ENCODE results near the gene CADM2.

The CADM2 gene

DNA sequence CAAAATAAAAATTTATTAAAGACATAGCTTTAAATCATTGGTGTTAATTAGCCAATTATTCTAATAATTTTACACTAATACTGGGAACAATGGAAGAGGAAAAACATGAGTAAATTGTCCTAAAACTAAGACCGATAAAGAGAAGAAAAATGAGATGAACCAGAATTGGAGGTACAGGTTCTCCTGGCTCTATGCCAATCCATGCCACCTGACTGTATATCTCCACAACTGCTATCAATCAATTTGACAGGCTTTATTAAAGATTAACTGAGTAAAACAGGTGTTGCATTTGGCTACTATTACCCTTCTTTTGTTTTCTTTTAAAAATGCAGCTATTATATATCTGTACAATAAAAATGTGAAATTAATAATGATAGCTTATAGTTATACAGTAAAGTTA is 850.0 kb downstream of the CADM2 start:
- TF ChIP-seq, protein P1, sequence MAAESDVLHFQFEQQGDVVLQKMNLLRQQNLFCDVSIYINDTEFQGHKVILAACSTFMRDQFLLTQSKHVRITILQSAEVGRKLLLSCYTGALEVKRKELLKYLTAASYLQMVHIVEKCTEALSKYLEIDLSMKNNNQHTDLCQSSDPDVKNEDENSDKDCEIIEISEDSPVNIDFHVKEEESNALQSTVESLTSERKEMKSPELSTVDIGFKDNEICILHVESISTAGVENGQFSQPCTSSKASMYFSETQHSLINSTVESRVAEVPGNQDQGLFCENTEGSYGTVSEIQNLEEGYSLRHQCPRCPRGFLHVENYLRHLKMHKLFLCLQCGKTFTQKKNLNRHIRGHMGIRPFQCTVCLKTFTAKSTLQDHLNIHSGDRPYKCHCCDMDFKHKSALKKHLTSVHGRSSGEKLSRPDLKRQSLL (tag by site-specific recombination; IDR thresholded peaks at IDR 0.05): no peak
- TF ChIP-seq GLI2 (tag by site-specific recombination; IDR thresholded peaks at IDR 0.05; ENCODE audit: borderline replicate concordance, low read depth): no peak
- ChIA-PET CTCF (interaction anchor here (0.9 kb wide), 1 partner anchor 27 kb away, joined by 3 read pairs; no protein-coding TSS in a partner anchor), POLR2A (no interaction called here)
- no peak overlapping the region for H3K4me3 ChIP-seq (ENCODE audit: low read depth, low read length)
- no peak overlapping the region for H3K27ac ChIP-seq (ENCODE audit: extremely low read depth, low read depth, low read length)
- H3K36me3 ChIP-seq (ENCODE audit: control insufficient read depth in 2 of 2, insufficient read depth in 1 of 2, low read length in 2 of 2): no peaks in the 10 kb centered on the region
- no peaks in the 10 kb centered on the region for H3K9me3 ChIP-seq (ENCODE audit: control insufficient read depth, insufficient read depth, low read depth, low read length)
- H3K4me1 ChIP-seq (ENCODE audit: control insufficient read depth, insufficient read depth, low read length): no peaks in the 10 kb centered on the region

GRCh38 chr3:85821130-85821756 is 862.5 kb downstream of the CADM2 start:
- H3K9me3 ChIP-seq (ENCODE audit: control insufficient read depth, insufficient read depth, low read depth, low read length): no peaks in the 10 kb centered on the region
- no peak overlapping the region for H3K27ac ChIP-seq (ENCODE audit: extremely low read depth, low read depth, low read length)
- H3K36me3 ChIP-seq (ENCODE audit: control insufficient read depth in 2 of 2, insufficient read depth in 1 of 2, low read length in 2 of 2): no peaks in the 10 kb centered on the region
- no peak for TF ChIP-seq ZSCAN30 (tag by site-specific recombination; IDR thresholded peaks at IDR 0.05)
- no peak for TF ChIP-seq ZNF311 (tag by site-specific recombination; IDR thresholded peaks at IDR 0.05; ENCODE audit: borderline replicate concordance)
- TF ChIP-seq ZNF350 (tag by site-specific recombination; IDR thresholded peaks at IDR 0.05): no peak
- no peak for TF ChIP-seq ZFP69B (tag by site-specific recombination; IDR thresholded peaks at IDR 0.05)
- TF ChIP-seq ZNF777 (tag by site-specific recombination; IDR thresholded peaks at IDR 0.05; ENCODE audit: borderline replicate concordance): no peak
- TF ChIP-seq ZBTB7A (tag by site-specific recombination; IDR thresholded peaks at IDR 0.05; ENCODE audit: low read depth): no peak
- TF ChIP-seq ZNF24 (tag by site-specific recombination; IDR thresholded peaks at IDR 0.05): no peak
- no peak for TF ChIP-seq ZNF121 (tag by site-specific recombination; IDR thresholded peaks at IDR 0.05)
- H3K4me1 ChIP-seq (ENCODE audit: control insufficient read depth, insufficient read depth, low read length): no peaks in the 10 kb centered on the region
- CTCF ChIA-PET: interaction anchor here (0.6 to 2.0 kb wide), 7 partner anchors 11 to 741 kb away, joined by 3 to 10 read pairs (median 4); no protein-coding TSS in a partner anchor
- POLR2A ChIA-PET: no interaction called here
- H3K4me3 ChIP-seq (ENCODE audit: low read depth, low read length): no peak overlapping the region

GRCh38 chr3:85835857-85836440 is 877.2 kb downstream of the CADM2 start:
- Histone ChIP-seq H3K27ac (ENCODE audit: extremely low read depth, low read depth, low read length) (no peak overlapping the region), H3K4me1 (ENCODE audit: control insufficient read depth, insufficient read depth, low read length) (no peaks in the 10 kb centered on the region), H3K9me3 (ENCODE audit: control insufficient read depth, insufficient read depth, low read depth, low read length) (no peaks in the 10 kb centered on the region), H3K4me3 (ENCODE audit: low read depth, low read length) (no peak overlapping the region), H3K36me3 (ENCODE audit: control insufficient read depth in 2 of 2, insufficient read depth in 1 of 2, low read length in 2 of 2) (no peaks in the 10 kb centered on the region)
- TF ChIP-seq KLF16 (tag by site-specific recombination; IDR thresholded peaks at IDR 0.05) (no peak), SETDB1 (IDR thresholded peaks at IDR 0.05; ENCODE audit: insufficient read length, low read length) (no peak), ZNF155 (tag by site-specific recombination; IDR thresholded peaks at IDR 0.05) (no peak), ZNF48 (tag by site-specific recombination; IDR thresholded peaks at IDR 0.05) (no peak), ZBTB7A (tag by site-specific recombination; IDR thresholded peaks at IDR 0.05; ENCODE audit: low read depth) (no peak), IKZF3 (tag by site-specific recombination; IDR thresholded peaks at IDR 0.05) (no peak), ZNF221 (tag by site-specific recombination; IDR thresholded peaks at IDR 0.05; ENCODE audit: borderline replicate concordance) (no peak), ZNF561 (tag by site-specific recombination; IDR thresholded peaks at IDR 0.05; ENCODE audit: borderline replicate concordance) (no peak), OSR2 (tag by site-specific recombination; IDR thresholded peaks at IDR 0.05) (no peak)
- POLR2A ChIA-PET: no interaction called here
- CTCF ChIA-PET: no interaction called here

- ChIA-PET POLR2A (no interaction called here), CTCF (no interaction called here)
- no peaks in the 10 kb centered on the region for H3K9me3 ChIP-seq (ENCODE audit: control insufficient read depth, insufficient read depth, low read depth, low read length)
- H3K4me1 ChIP-seq (ENCODE audit: control insufficient read depth, insufficient read depth, low read length): no peaks in the 10 kb centered on the region
- H3K27ac ChIP-seq (ENCODE audit: extremely low read depth, low read depth, low read length): no peak overlapping the region
- H3K4me3 ChIP-seq (ENCODE audit: low read depth, low read length): no peak overlapping the region
- no peak for TF ChIP-seq ZNF585B (tag by site-specific recombination; IDR thresholded peaks at IDR 0.05)
- no peak for TF ChIP-seq HOXC10 (CRISPR knock-in tag; IDR thresholded peaks at IDR 0.05)
- no peak for TF ChIP-seq SP7 (tag by site-specific recombination; IDR thresholded peaks at IDR 0.05)
- TF ChIP-seq ZNF660 (tag by site-specific recombination; IDR thresholded peaks at IDR 0.05): no peak
- no peak for TF ChIP-seq ZNF223 (tag by site-specific recombination; IDR thresholded peaks at IDR 0.05)
- TF ChIP-seq PRDM1 (tag by site-specific recombination; IDR thresholded peaks at IDR 0.05): no peak
- no peak for TF ChIP-seq ZNF777 (tag by site-specific recombination; IDR thresholded peaks at IDR 0.05; ENCODE audit: borderline replicate concordance)
- TF ChIP-seq GFI1B (tag by site-specific recombination; IDR thresholded peaks at IDR 0.05): no peak
- TF ChIP-seq, protein P2, sequence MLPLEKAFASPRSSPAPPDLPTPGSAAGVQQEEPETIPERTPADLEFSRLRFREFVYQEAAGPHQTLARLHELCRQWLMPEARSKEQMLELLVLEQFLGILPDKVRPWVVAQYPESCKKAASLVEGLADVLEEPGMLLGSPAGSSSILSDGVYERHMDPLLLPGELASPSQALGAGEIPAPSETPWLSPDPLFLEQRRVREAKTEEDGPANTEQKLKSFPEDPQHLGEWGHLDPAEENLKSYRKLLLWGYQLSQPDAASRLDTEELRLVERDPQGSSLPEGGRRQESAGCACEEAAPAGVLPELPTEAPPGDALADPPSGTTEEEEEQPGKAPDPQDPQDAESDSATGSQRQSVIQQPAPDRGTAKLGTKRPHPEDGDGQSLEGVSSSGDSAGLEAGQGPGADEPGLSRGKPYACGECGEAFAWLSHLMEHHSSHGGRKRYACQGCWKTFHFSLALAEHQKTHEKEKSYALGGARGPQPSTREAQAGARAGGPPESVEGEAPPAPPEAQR (tag by site-specific recombination; IDR thresholded peaks at IDR 0.05): no peak
- TF ChIP-seq ZNF132 (tag by site-specific recombination; IDR thresholded peaks at IDR 0.05; ENCODE audit: borderline replicate concordance): no peak
- TF ChIP-seq KLF16 (tag by site-specific recombination; IDR thresholded peaks at IDR 0.05): no peak
- TF ChIP-seq SCRT2 (tag by site-specific recombination; IDR thresholded peaks at IDR 0.05): no peak
- H3K36me3 ChIP-seq (ENCODE audit: control insufficient read depth in 2 of 2, insufficient read depth in 1 of 2, low read length in 2 of 2): no peaks in the 10 kb centered on the region
Observed at GRCh38 chr3:85837402-85837801, 878.6 kb downstream of the CADM2 start.
